Epithelial cell of proximal tubule (primary cell): ENCODE results near the gene CHMP6. TPM values are rescaled to one million over a fixed set of nuclear protein-coding genes. Genes with fewer than 3 reads are reported as not detected.

Source experiments
- DNase-seq: peaks from one replicate; pipeline ENCODE4 v3.0.0-alpha.2; 2011; ENCODE audit warnings: low read depth
- H3K4me3 ChIP-seq: 2 replicates; pipeline ENCODE4 v1.5.1; 2011; ENCODE audit warnings: low read depth, mild to moderate bottlenecking, low read length
- CTCF ChIP-seq: conservative IDR thresholded peaks from 2 replicates; pipeline ENCODE4 v1.5.1; 2012; ENCODE audit warnings: low read depth, mild to moderate bottlenecking, low read length
- total RNA-seq: library from RNA; depleted of rRNA; stranded (reverse); fragments of >200 nt; gene quantifications from 2 replicates; pipeline ENCODE4 v1.2.3, GENCODE V29; 2015

Gene CHMP6
- total RNA-seq, 1 donor from 2014 or later = 32.6 TPM

- H3K4me3 ChIP-seq = no peak overlapping the region
- no peak for DNase-seq
- TF ChIP-seq CTCF = no peak
Measured at GRCh38 chr17:80989586-80989913, 2.1 kb upstream of the CHMP6 start.

- peak overlapping the region; percentile 80 for H3K4me3 ChIP-seq
- DNase-seq = no peak
- TF ChIP-seq CTCF = no peak
Measured at GRCh38 chr17:80990921-80991644, 558 bp upstream of the CHMP6 start.

GRCh38 chr17:80992077-80992947 is 671 bp downstream of the CHMP6 start:
- H3K4me3 ChIP-seq = peak overlapping the region; percentile 80
- no peak for TF ChIP-seq CTCF
- DNase-seq = no peak

- H3K4me3 ChIP-seq = peak overlapping the region; percentile 80
- DNase-seq = no peak
- TF ChIP-seq CTCF = no peak
Measured at GRCh38 chr17:80992948-80993624, 1.4 kb downstream of the CHMP6 start.

- no peak for DNase-seq
- TF ChIP-seq CTCF = no peak
- H3K4me3 ChIP-seq = no peak overlapping the region
Measured at GRCh38 chr17:80995131-80995530, 3.5 kb downstream of the CHMP6 start.

- no peak for DNase-seq
- TF ChIP-seq CTCF = no peak
- H3K4me3 ChIP-seq = no peak overlapping the region
Measured at GRCh38 chr17:80996422-80997305, 5.0 kb downstream of the CHMP6 start.
